BLaER1 treated with 17β-estradiol and CSF1 and Interleukin-3, amounts not matched to agents 10 nM and 100 nM (cell line): Measurements from ENCODE around the gene SH3BP5.
"Not testable (repeated sequence)": the region's sequence is repeated elsewhere in the genome, so short reads cannot be mapped to it uniquely, and the experiment has no call there.

Source experiments
- H3K27ac ChIP-seq, 11 experiments: shearing (Covaris generic); formaldehyde crosslinking; 2 replicates each; pipeline ENCODE4 v1.8.1; 2022
- H3K27me3 ChIP-seq, 11 experiments: shearing (Covaris generic); formaldehyde crosslinking; 2 replicates each; pipeline ENCODE4 v1.8.1; 2022
- H3K36me3 ChIP-seq, 11 experiments: shearing (Covaris generic); formaldehyde crosslinking; 2 replicates each; pipeline ENCODE4 v1.8.1; 2022
- H3K4me1 ChIP-seq, 10 experiments: shearing (Covaris generic); formaldehyde crosslinking; 2 replicates each; pipeline ENCODE4 v1.8.1; 2022
- H3K4me2 ChIP-seq, 11 experiments: shearing (Covaris generic); formaldehyde crosslinking; 2 replicates each; pipeline ENCODE4 v1.8.1; 2022
- H3K4me3 ChIP-seq, 10 experiments: shearing (Covaris generic); formaldehyde crosslinking; 2 replicates each; pipeline ENCODE4 v1.8.1; 2022
- H3K9ac ChIP-seq, 11 experiments: shearing (Covaris generic); formaldehyde crosslinking; 2 replicates each; pipeline ENCODE4 v1.8.1; 2022
- H3K9me3 ChIP-seq, 11 experiments: shearing (Covaris generic); formaldehyde crosslinking; replicated peaks in 1 of 11; 2 replicates each; pipeline ENCODE4 v1.8.1; 2022
- H4K20me1 ChIP-seq, 11 experiments: shearing (Covaris generic); formaldehyde crosslinking; 2 replicates each; pipeline ENCODE4 v1.8.1; 2022
- Cebpa-rat ChIP-seq, 11 experiments: shearing (Covaris generic); IDR thresholded peaks; 2 replicates each; pipeline ENCODE4 v1.8.1; 2022

The SH3BP5 gene, protein sequence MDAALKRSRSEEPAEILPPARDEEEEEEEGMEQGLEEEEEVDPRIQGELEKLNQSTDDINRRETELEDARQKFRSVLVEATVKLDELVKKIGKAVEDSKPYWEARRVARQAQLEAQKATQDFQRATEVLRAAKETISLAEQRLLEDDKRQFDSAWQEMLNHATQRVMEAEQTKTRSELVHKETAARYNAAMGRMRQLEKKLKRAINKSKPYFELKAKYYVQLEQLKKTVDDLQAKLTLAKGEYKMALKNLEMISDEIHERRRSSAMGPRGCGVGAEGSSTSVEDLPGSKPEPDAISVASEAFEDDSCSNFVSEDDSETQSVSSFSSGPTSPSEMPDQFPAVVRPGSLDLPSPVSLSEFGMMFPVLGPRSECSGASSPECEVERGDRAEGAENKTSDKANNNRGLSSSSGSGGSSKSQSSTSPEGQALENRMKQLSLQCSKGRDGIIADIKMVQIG

DNA sequence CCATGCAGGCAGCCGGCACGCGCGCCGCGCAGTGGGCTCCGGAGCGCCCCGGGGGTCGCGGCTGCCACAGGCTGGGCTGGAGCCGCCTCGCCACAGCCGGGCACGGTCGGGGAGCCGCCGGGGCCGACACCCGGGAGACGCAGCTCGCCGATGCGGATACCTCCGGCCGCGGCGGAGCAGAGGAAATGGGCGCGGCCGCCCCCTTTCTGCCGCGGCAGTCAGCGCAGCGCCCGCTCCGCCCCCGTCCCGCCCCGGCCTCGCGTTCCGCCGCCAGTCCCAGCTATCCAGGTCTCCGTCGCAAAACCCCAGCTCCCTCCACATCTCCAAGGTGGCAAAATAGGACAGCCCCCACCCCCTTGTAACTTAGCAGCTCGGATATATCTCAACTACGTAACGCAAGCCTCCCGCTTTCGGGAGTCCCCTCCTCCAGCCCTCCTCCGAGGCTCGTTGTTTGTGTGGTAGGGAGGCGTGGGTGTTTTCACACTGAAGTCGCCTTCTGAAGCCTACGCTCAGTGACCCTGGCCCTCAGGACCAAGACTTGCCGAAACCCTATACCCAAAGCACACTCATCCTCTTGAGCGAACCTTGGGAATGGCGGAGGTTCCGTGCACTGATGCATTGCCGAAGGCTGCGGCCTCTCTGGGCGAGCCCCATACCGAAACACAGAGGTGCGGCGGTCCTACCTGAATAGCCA, at the start of gene SH3BP5:
Gene SH3BP5 (minus strand): TSS at position 182 of the 694 bp plus-strand sequence. CDS start 178 bp downstream, at position 4.
- H3K27ac ChIP-seq, result peak within 1 kb of the TSS in 10 of 11 experiments; percentile 28 to 75 (median 56); a peak in 18 of 22 replicates
- H3K27me3 ChIP-seq, result peaks cover 23 to 60% (median 58%) of the 10 kb centered on the region in 11 experiments
- H3K9ac ChIP-seq, result peak within 1 kb of the TSS; percentile 56 to 83 (median 78)
- peaks cover 15 to 41% (median 27%) of the 10 kb centered on the region in 10 experiments for H3K4me1 ChIP-seq
- H3K9me3 ChIP-seq, result no peaks in the 10 kb centered on the region
- H3K4me3 ChIP-seq, result peak within 1 kb of the TSS; percentile 67 to 91 (median 77)
- H3K4me2 ChIP-seq, result peak within 1 kb of the TSS; percentile 83 to 100 (median 96)
- H3K36me3 ChIP-seq, result peaks cover 0 to 27% (median 0%) of the 10 kb centered on the region in 11 experiments; a peak in 11 of 22 replicates
- peaks cover 0 to 35% (median 16%) of the 10 kb centered on the region in 11 experiments; a peak in 12 of 22 replicates for H4K20me1 ChIP-seq
- TF ChIP-seq Cebpa-rat (IDR thresholded peaks at IDR 0.05), result no peak

DNA sequence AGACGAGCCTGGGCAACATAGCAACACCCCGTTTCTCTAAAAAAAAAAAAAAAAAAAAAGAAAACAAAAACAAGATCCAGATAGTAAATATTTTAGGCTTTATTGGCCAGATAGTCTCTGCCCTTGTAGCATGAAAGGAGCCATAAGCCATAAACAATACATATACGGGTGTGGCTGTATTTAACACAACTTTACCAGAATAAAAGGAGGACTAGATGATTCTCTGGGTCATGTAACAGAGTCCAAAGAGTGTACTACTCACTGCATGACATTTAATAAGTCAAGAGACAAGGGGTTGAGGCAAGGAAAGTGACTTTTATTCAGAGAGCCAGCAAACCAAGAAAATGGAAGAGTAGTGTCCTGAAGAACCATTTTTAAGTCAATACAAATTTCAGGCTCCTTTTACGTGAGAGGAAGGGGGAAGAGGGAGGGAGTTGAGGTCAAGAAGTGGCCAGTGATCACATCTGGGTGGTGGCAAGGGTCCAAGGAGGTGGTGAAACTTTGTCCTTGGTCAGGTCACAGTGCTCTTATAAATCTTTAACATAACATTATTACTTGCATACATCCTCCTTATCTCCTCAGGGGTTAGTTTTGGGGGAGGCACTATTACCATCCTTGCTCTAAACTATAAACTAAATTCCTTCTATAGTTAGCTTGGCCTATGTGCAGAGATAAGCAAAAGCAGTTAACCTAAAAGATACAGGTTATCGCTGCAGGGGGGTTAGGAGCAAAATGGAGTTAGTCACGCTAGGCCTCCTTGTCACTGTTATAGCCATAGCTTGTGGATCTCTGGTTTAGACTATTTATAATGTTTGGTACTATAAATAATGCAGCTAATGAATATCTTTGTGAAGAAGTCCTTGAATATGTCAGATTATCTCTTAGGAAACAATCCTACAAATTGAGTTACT, 48.8 kb upstream of the SH3BP5 start:
- Histone ChIP-seq H3K36me3 (peaks cover 0 to 2% (median 0%) of the 10 kb centered on the region in 11 experiments; a peak in 1 of 22 replicates), H3K4me3 (no peak overlapping the region), H3K4me2 (no peak overlapping the region), H3K4me1 (peaks cover 13 to 51% (median 17%) of the 10 kb centered on the region in 10 experiments), H4K20me1 (no peaks in the 10 kb centered on the region), H3K9ac (no peak overlapping the region), H3K27me3 (no peaks in the 10 kb centered on the region), H3K27ac (no peak overlapping the region), H3K9me3 (peaks cover 4 to 7% (median 6%) of the 10 kb centered on the region in 11 experiments)
- no peak for TF ChIP-seq Cebpa-rat (IDR thresholded peaks at IDR 0.05)

DNA sequence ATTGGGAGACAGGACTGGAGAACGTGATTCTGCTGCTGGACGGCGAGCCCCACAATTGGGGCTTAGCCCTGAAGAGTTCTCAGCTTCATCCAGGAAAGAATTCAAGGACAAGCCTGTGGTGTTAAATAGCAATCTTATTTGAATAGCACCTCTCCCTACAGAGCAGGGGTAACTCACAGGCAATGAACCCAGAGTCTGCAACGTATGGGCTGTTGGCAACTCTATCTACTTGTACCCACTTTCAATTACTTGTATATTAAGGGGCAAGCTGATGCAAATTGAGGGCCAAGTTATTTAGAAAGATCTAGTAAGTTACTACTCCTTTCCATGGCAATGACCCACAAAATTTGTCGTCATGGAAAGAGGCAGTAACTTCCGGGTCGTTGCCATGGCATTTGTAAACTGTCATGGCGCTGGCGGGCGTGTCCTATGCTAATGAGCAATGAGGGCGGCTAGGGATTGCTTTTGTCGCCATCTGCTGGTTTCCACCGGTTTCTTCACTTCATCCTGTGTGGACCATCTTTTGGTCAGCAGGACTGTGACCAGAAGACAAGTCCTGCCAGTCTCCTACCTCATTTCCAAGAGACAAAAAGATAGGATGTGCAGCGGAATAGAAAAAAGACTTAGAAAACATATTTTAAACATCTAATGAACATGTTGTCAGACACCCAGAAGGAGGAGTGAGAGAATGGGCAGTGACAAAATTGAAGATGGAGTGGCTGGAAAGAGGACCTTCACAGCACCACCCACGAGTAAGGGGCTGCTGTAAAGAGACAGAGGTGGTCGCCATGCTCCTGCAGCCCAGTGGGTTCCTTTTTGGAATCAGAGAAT, 45.8 kb upstream of the SH3BP5 start:
- peaks cover 0 to 27% (median 4%) of the 10 kb centered on the region in 10 experiments; a peak in 9 of 20 replicates for H3K4me1 ChIP-seq
- peak overlapping the region in 6 of 11 experiments; percentile 22 to 78 (median 54); a peak in 8 of 22 replicates for H3K27ac ChIP-seq
- no peak overlapping the region for H3K4me3 ChIP-seq
- H3K9ac ChIP-seq, result peak overlapping the region in 2 of 11 experiments; percentile 20 to 45; a peak in 1 of 22 replicates
- TF ChIP-seq Cebpa-rat (IDR thresholded peaks at IDR 0.05), result no peak
- no peaks in the 10 kb centered on the region for H3K9me3 ChIP-seq
- no peaks in the 10 kb centered on the region for H3K36me3 ChIP-seq
- H4K20me1 ChIP-seq, result no peaks in the 10 kb centered on the region
- peak overlapping the region in 6 of 11 experiments; percentile 24 to 57 (median 49); a peak in 11 of 22 replicates for H3K4me2 ChIP-seq
- no peaks in the 10 kb centered on the region for H3K27me3 ChIP-seq

DNA sequence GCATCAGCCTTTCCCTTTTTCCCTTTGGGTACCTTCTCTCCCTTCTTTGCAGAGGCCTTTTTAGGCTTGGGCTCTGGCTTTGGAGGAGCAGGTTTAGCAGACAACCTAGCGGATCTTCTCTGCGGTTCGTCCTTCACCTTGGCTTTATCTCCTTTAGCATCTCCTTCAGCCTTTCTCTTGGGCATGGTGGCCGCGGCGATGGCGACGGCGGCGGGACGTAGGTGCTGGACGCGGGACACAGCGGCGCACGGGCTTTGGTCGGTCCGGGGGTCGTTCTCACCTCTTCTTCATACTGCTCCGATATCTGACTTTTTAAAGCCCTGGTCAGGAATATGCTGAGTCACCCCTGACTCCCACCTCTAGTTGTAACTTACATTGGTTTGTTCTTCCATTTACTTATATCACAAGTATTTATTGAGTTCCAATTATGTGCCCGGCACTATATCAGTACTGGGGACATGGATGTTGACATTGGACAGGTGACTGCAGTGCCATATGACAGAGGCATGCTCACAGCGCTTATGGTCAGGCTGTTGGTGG, 43.1 kb upstream of the SH3BP5 start:
- Histone ChIP-seq H4K20me1 (no peaks in the 10 kb centered on the region), H3K36me3 (no peaks in the 10 kb centered on the region), H3K4me1 (peaks cover 0 to 16% (median 4%) of the 10 kb centered on the region in 10 experiments; a peak in 9 of 20 replicates), H3K9me3 (no peaks in the 10 kb centered on the region), H3K4me3 (no peak overlapping the region), H3K9ac (no peak overlapping the region), H3K27ac (peak overlapping the region in 1 of 11 experiments; percentile 4; a peak in 1 of 22 replicates), H3K27me3 (no peaks in the 10 kb centered on the region), H3K4me2 (no peak overlapping the region)
- TF ChIP-seq Cebpa-rat (IDR thresholded peaks at IDR 0.05), result no peak

DNA sequence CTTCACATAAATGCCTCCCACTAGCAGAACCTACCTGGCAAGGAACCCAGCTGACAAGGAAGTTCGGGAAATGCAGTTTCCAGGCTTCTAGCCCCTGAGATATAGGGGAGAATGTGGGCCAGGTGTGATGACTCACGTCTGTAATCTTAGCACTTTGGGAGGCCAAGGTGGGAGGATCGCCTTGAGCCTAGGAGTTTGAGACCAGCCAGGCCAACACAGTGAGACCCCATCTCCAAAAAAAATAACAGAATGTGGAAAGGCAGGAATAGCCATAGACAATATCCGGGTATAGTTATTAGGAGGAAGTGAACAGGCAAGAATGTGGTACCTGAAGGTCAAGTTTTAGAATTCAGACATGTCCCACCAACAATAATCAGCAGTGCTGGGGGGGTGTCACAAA, 40.5 kb upstream of the SH3BP5 start:
- no peaks in the 10 kb centered on the region; a peak in 1 of 22 replicates for H3K27me3 ChIP-seq

DNA sequence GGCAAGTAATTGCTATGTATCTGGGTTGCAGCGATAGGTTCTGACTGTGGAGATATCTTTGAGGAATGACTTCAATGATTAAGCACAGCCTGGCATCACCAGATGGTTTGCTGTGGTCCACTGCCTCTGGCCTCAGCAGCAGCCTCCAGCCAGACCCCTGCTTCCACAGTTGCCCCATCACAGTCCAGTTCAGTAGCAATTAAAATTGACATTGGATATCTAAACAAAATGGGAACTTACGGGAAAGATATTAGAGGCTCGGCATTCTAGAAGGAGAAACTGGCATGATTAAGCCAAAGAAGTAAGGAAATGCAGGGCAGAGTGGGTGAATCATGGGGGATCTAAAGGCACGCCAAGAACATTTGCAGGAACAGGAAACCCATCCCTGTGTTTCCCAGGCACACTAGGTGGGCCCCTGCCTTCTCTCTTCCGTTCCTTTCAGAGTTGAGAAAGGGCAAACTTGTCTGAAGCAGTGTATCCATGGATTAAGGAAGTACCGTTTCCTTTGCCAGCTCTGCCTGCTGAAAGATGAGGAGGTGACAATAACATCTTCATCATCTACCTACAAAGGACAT, 36.3 kb upstream of the SH3BP5 start:
- H3K27me3 ChIP-seq, result no peaks in the 10 kb centered on the region; a peak in 1 of 22 replicates
- no peaks in the 10 kb centered on the region for H4K20me1 ChIP-seq
- no peak overlapping the region for H3K27ac ChIP-seq
- H3K9me3 ChIP-seq, result no peaks in the 10 kb centered on the region
- H3K36me3 ChIP-seq, result no peaks in the 10 kb centered on the region
- no peak for TF ChIP-seq Cebpa-rat (IDR thresholded peaks at IDR 0.05)
- H3K4me3 ChIP-seq, result no peak overlapping the region
- peaks cover 0 to 35% (median 2%) of the 10 kb centered on the region in 10 experiments; a peak in 8 of 20 replicates for H3K4me1 ChIP-seq
- H3K4me2 ChIP-seq, result peak overlapping the region in 3 of 11 experiments; percentile 6 to 36 (median 22); a peak in 3 of 22 replicates
- H3K9ac ChIP-seq, result no peak overlapping the region

More for the DNA sequence above, 40.5 kb upstream of the SH3BP5 start:
- Histone ChIP-seq H3K4me1 (peaks cover 0 to 31% (median 3%) of the 10 kb centered on the region in 10 experiments; a peak in 9 of 20 replicates), H3K36me3 (no peaks in the 10 kb centered on the region), H3K9ac (no peak overlapping the region), H3K4me2 (peak overlapping the region in 1 of 11 experiments; percentile 28; a peak in 1 of 22 replicates), H3K4me3 (no peak overlapping the region), H3K9me3 (no peaks in the 10 kb centered on the region), H4K20me1 (no peaks in the 10 kb centered on the region), H3K27ac (peak overlapping the region in 1 of 11 experiments; percentile 35; a peak in 1 of 22 replicates)
- no peak for TF ChIP-seq Cebpa-rat (IDR thresholded peaks at IDR 0.05)

DNA sequence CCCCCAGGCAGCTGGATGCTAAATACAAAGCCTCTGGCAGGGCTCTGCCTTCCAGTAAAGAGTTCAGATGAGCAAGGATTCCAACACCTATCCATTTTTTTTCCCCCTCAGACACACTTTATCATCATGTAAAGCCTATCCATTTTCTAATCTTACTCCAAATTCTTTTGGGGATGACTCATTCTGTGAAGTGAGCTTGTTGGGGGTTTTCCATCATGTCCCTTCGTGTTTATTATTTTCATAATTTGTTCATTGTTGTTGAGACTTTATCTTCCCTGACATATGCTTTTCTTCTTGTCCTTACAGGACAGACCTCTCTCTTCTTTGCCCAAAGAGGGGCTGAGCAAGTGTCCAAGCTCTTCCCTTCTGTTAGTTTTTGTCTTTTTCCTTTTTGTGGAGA, 34.7 kb upstream of the SH3BP5 start:
- Histone ChIP-seq H3K9ac (no peak overlapping the region), H3K4me3 (no peak overlapping the region), H3K27ac (no peak overlapping the region), H3K36me3 (no peaks in the 10 kb centered on the region), H3K9me3 (no peaks in the 10 kb centered on the region), H3K4me2 (peak overlapping the region in 3 of 11 experiments; percentile 22 to 36 (median 27); a peak in 2 of 22 replicates), H3K4me1 (peaks cover 0 to 35% (median 2%) of the 10 kb centered on the region in 10 experiments; a peak in 12 of 20 replicates), H4K20me1 (no peaks in the 10 kb centered on the region), H3K27me3 (no peaks in the 10 kb centered on the region; a peak in 1 of 22 replicates)
- TF ChIP-seq Cebpa-rat (IDR thresholded peaks at IDR 0.05), result no peak

DNA sequence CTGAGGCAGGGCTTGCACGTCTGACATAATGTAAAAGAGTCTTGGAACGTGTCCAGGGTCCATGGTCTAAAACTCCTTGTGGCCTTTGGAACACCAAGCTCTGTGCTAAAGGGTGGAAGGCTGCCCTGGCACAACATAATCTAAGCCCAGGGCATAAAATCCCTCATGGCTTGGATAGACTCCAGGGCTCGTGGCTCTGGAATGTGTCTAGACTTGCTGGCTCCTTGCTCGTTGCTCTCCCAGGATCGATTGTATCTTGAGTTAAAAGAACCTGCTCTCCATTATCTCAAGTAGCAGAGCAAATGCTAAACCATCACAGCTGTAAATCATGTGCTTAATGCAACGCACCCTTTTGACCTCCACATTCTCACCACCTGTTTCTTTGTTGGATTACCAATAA, 31.7 kb upstream of the SH3BP5 start:
- H4K20me1 ChIP-seq, H3K4me3 ChIP-seq, H3K36me3 ChIP-seq, H3K4me2 ChIP-seq, H3K9ac ChIP-seq, H3K9me3 ChIP-seq, H3K27ac ChIP-seq, H3K27me3 ChIP-seq: not testable (repeated sequence)
- H3K4me1 ChIP-seq, result peaks cover 0 to 54% (median 18%) of the 10 kb centered on the region in 10 experiments; a peak in 13 of 20 replicates
